ENCODE results near the gene WDFY2.

DNA sequence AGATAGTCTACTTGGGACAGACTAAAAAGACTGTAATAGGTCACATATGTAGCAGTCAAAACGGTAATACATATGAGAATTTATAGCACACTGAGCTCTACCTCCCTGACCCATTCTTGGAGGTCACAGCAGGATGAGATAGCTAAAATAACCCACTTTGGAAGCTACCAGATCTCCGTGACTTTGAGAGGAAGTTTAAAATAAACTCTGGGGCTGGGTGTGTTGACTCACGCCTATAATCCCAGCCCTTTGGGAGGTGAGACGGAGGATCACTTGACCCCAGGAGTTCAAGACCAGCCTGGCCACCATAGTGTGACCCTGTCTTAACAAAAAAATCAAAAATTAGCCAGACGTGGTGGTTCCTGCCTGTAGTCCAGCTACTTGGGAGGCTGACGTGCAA, 174.4 kb downstream of the WDFY2 start:
- TF ChIP-seq, protein P1, sequence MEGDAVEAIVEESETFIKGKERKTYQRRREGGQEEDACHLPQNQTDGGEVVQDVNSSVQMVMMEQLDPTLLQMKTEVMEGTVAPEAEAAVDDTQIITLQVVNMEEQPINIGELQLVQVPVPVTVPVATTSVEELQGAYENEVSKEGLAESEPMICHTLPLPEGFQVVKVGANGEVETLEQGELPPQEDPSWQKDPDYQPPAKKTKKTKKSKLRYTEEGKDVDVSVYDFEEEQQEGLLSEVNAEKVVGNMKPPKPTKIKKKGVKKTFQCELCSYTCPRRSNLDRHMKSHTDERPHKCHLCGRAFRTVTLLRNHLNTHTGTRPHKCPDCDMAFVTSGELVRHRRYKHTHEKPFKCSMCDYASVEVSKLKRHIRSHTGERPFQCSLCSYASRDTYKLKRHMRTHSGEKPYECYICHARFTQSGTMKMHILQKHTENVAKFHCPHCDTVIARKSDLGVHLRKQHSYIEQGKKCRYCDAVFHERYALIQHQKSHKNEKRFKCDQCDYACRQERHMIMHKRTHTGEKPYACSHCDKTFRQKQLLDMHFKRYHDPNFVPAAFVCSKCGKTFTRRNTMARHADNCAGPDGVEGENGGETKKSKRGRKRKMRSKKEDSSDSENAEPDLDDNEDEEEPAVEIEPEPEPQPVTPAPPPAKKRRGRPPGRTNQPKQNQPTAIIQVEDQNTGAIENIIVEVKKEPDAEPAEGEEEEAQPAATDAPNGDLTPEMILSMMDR (IDR thresholded peaks at IDR 0.05): no peak
- TF ChIP-seq POLR2A (IDR thresholded peaks at IDR 0.05): no peak

Data from body of pancreas (tissue), 4 donors.